Nephron (organoid): ENCODE measurements around the gene TCF12.

ENCODE experiments used
- H3K27ac Mint-ChIP-seq, 3 experiments: 2 replicates each; pipeline ENCODE4 v1.8.0; 2020; ENCODE audit warnings: mixed read lengths in 3 of 3, mild to moderate bottlenecking in 2 of 3, moderate library complexity in 1 of 3
- H3K27me3 Mint-ChIP-seq: 2 replicates; pipeline ENCODE4 v1.8.0; 2021; ENCODE audit warnings: low read depth, mild to moderate bottlenecking, moderate library complexity, mixed read lengths
- H3K36me3 Mint-ChIP-seq: 2 replicates; pipeline ENCODE4 v1.8.0; 2020; ENCODE audit warnings: low read depth, mixed read lengths
- H3K4me1 Mint-ChIP-seq: 2 replicates; pipeline ENCODE4 v1.8.0; 2020; ENCODE audit warnings: mixed read lengths
- H3K4me3 Mint-ChIP-seq, 3 experiments: 2 replicates each; pipeline ENCODE4 v1.8.0; 2020; ENCODE audit warnings: mild to moderate bottlenecking in 3 of 3, mixed read lengths in 3 of 3, moderate library complexity in 2 of 3
- H3K9me3 Mint-ChIP-seq: 2 replicates; pipeline ENCODE4 v1.8.0; 2020; ENCODE audit warnings: mixed read lengths
- CTCF ChIP-seq, 3 experiments: fragments of 200-600 bp; sonication (generic); IDR thresholded peaks; one replicate each; pipeline ENCODE4 v1.5.0; 2021; ENCODE audit warnings: antibody characterized with exemption in 3 of 3; ENCODE audit not compliant: unreplicated experiment in 3 of 3

TCF12 gene

GRCh38 chr15:57034613-57035012 is 116.2 kb downstream of the TCF12 start:
- no peak overlapping the region for H3K27ac Mint-ChIP-seq
- no peaks in the 10 kb centered on the region for H3K27me3 Mint-ChIP-seq
- H3K36me3 Mint-ChIP-seq, result peaks cover 14% of the 10 kb centered on the region
- H3K9me3 Mint-ChIP-seq, result no peaks in the 10 kb centered on the region
- no peak for TF ChIP-seq CTCF (IDR thresholded peaks at IDR 0.05; ENCODE audit: unreplicated experiment in 3 of 3)
- H3K4me3 Mint-ChIP-seq, result no peak overlapping the region
- H3K4me1 Mint-ChIP-seq, result peaks cover 55% of the 10 kb centered on the region

GRCh38 chr15:57035664-57036063 is 117.2 kb downstream of the TCF12 start:
- Mint-ChIP-seq H3K4me3 (no peak overlapping the region), H3K27ac (peak overlapping the region in 1 of 3 experiments; percentile 5)

GRCh38 chr15:57036352-57036751 is 117.9 kb downstream of the TCF12 start:
- Mint-ChIP-seq H3K4me1 (peaks cover 59% of the 10 kb centered on the region), H3K27ac (peak overlapping the region in 1 of 3 experiments; percentile 5), H3K36me3 (peaks cover 14% of the 10 kb centered on the region), H3K4me3 (no peak overlapping the region), H3K9me3 (no peaks in the 10 kb centered on the region), H3K27me3 (no peaks in the 10 kb centered on the region)
- TF ChIP-seq CTCF (IDR thresholded peaks at IDR 0.05; ENCODE audit: unreplicated experiment in 3 of 3), result no peak

More at GRCh38 chr15:57035664-57036063, 117.2 kb downstream of the TCF12 start:
- no peaks in the 10 kb centered on the region for H3K27me3 Mint-ChIP-seq
- no peak for TF ChIP-seq CTCF (IDR thresholded peaks at IDR 0.05; ENCODE audit: unreplicated experiment in 3 of 3)
- H3K36me3 Mint-ChIP-seq, result peaks cover 14% of the 10 kb centered on the region
- H3K9me3 Mint-ChIP-seq, result no peaks in the 10 kb centered on the region
- peaks cover 61% of the 10 kb centered on the region for H3K4me1 Mint-ChIP-seq

GRCh38 chr15:57037548-57037947 is 119.1 kb downstream of the TCF12 start:
- no peak overlapping the region for H3K27ac Mint-ChIP-seq
- H3K9me3 Mint-ChIP-seq, result no peaks in the 10 kb centered on the region
- H3K36me3 Mint-ChIP-seq, result peaks cover 14% of the 10 kb centered on the region
- no peaks in the 10 kb centered on the region for H3K27me3 Mint-ChIP-seq
- H3K4me1 Mint-ChIP-seq, result peaks cover 53% of the 10 kb centered on the region
- no peak for TF ChIP-seq CTCF (IDR thresholded peaks at IDR 0.05; ENCODE audit: unreplicated experiment in 3 of 3)
- no peak overlapping the region for H3K4me3 Mint-ChIP-seq

- Mint-ChIP-seq H3K9me3 (no peaks in the 10 kb centered on the region), H3K4me1 (peaks cover 48% of the 10 kb centered on the region), H3K36me3 (peaks cover 14% of the 10 kb centered on the region), H3K27ac (no peak overlapping the region), H3K27me3 (no peaks in the 10 kb centered on the region), H3K4me3 (no peak overlapping the region)
- no peak for TF ChIP-seq CTCF (IDR thresholded peaks at IDR 0.05; ENCODE audit: unreplicated experiment in 3 of 3)
These were observed 119.6 kb downstream of the TCF12 start for GRCh38 chr15:57038040-57038439.

- Mint-ChIP-seq H3K9me3 (no peaks in the 10 kb centered on the region), H3K4me3 (no peak overlapping the region), H3K36me3 (peaks cover 14% of the 10 kb centered on the region), H3K4me1 (peaks cover 43% of the 10 kb centered on the region), H3K27me3 (no peaks in the 10 kb centered on the region), H3K27ac (no peak overlapping the region)
- TF ChIP-seq CTCF (IDR thresholded peaks at IDR 0.05; ENCODE audit: unreplicated experiment in 3 of 3), result no peak
These were observed 120.1 kb downstream of the TCF12 start for GRCh38 chr15:57038496-57038895.
